ENCODE data around the gene RFESD. TPM values are rescaled to one million over a fixed set of nuclear protein-coding genes. Genes with fewer than 3 reads are reported as not detected.

RFESD gene
- total RNA-seq, 1 experiment from 2014 or later = 1.7 TPM

GRCh38 chr5:95662946-95663345 is 16.4 kb downstream of the RFESD start:
- Histone ChIP-seq H3K36me3 (no peaks in the 10 kb centered on the region), H3K27me3 (replicated peaks) (no peaks in the 10 kb centered on the region), H3K4me3 (no peak overlapping the region), H3K9me3 (replicated peaks) (no peaks in the 10 kb centered on the region), H3K27ac (no peak overlapping the region), H3K4me1 (replicated peaks) (peaks cover 6% of the 10 kb centered on the region)
- no peak for DNase-seq (ENCODE audit: low read depth in 1 of 2, low spot score in 2 of 2)

GRCh38 chr5:95664204-95664786 is 17.7 kb downstream of the RFESD start:
- no peak overlapping the region for H3K27ac ChIP-seq
- H3K36me3 ChIP-seq = no peaks in the 10 kb centered on the region
- H3K4me3 ChIP-seq = no peak overlapping the region
- H3K4me1 ChIP-seq (replicated peaks) = peaks cover 12% of the 10 kb centered on the region
- H3K27me3 ChIP-seq (replicated peaks) = no peaks in the 10 kb centered on the region
- H3K9me3 ChIP-seq (replicated peaks) = no peaks in the 10 kb centered on the region
- DNase-seq (ENCODE audit: low read depth in 1 of 2, low spot score in 2 of 2) = peak in 1 of 2 experiments; percentile 63

GRCh38 chr5:95667061-95667618 is 20.6 kb downstream of the RFESD start:
- Histone ChIP-seq H3K27me3 (replicated peaks) (no peaks in the 10 kb centered on the region), H3K4me3 (no peak overlapping the region), H3K4me1 (replicated peaks) (peaks cover 19% of the 10 kb centered on the region), H3K27ac (no peak overlapping the region), H3K36me3 (no peaks in the 10 kb centered on the region), H3K9me3 (replicated peaks) (no peaks in the 10 kb centered on the region)
- DNase-seq (ENCODE audit: low read depth in 1 of 2, low spot score in 2 of 2) = no peak

GRCh38 chr5:95667678-95668077 is 21.1 kb downstream of the RFESD start:
- no peak for DNase-seq (ENCODE audit: low read depth in 1 of 2, low spot score in 2 of 2)
- no peaks in the 10 kb centered on the region for H3K36me3 ChIP-seq
- no peak overlapping the region for H3K4me3 ChIP-seq
- H3K27me3 ChIP-seq (replicated peaks) = no peaks in the 10 kb centered on the region
- no peaks in the 10 kb centered on the region for H3K9me3 ChIP-seq (replicated peaks)
- H3K4me1 ChIP-seq (replicated peaks) = peaks cover 19% of the 10 kb centered on the region
- H3K27ac ChIP-seq = no peak overlapping the region

- Histone ChIP-seq H3K27me3 (replicated peaks) (no peaks in the 10 kb centered on the region), H3K27ac (no peak overlapping the region)
- DNase-seq (ENCODE audit: low read depth in 1 of 2, low spot score in 2 of 2) = no peak
Observed at GRCh38 chr5:95668216-95668615, 21.6 kb downstream of the RFESD start.

GRCh38 chr5:95668728-95669127 is 22.2 kb downstream of the RFESD start:
- peaks cover 19% of the 10 kb centered on the region for H3K4me1 ChIP-seq (replicated peaks)
- no peak overlapping the region for H3K4me3 ChIP-seq
- no peaks in the 10 kb centered on the region for H3K27me3 ChIP-seq (replicated peaks)
- no peaks in the 10 kb centered on the region for H3K9me3 ChIP-seq (replicated peaks)
- no peaks in the 10 kb centered on the region for H3K36me3 ChIP-seq
- DNase-seq (ENCODE audit: low read depth in 1 of 2, low spot score in 2 of 2) = no peak
- H3K27ac ChIP-seq = no peak overlapping the region

More at GRCh38 chr5:95668216-95668615, 21.6 kb downstream of the RFESD start:
- H3K4me3 ChIP-seq = no peak overlapping the region
- no peaks in the 10 kb centered on the region for H3K9me3 ChIP-seq (replicated peaks)
- peaks cover 19% of the 10 kb centered on the region for H3K4me1 ChIP-seq (replicated peaks)
- H3K36me3 ChIP-seq = no peaks in the 10 kb centered on the region

- Histone ChIP-seq H3K9me3 (replicated peaks) (no peaks in the 10 kb centered on the region), H3K36me3 (no peaks in the 10 kb centered on the region), H3K27ac (no peak overlapping the region), H3K4me3 (no peak overlapping the region), H3K4me1 (replicated peaks) (peaks cover 14% of the 10 kb centered on the region), H3K27me3 (replicated peaks) (no peaks in the 10 kb centered on the region)
- DNase-seq (ENCODE audit: low read depth in 1 of 2, low spot score in 2 of 2) = peak in 1 of 2 experiments; percentile 8
Observed at GRCh38 chr5:95669540-95669939, 23.0 kb downstream of the RFESD start.

GRCh38 chr5:95669985-95670384 is 23.4 kb downstream of the RFESD start:
- H3K36me3 ChIP-seq = no peaks in the 10 kb centered on the region
- peaks cover 13% of the 10 kb centered on the region for H3K4me1 ChIP-seq (replicated peaks)
- H3K27me3 ChIP-seq (replicated peaks) = no peaks in the 10 kb centered on the region
- DNase-seq (ENCODE audit: low read depth in 1 of 2, low spot score in 2 of 2) = no peak
- no peak overlapping the region for H3K27ac ChIP-seq
- H3K9me3 ChIP-seq (replicated peaks) = no peaks in the 10 kb centered on the region
- no peak overlapping the region for H3K4me3 ChIP-seq

- no peak overlapping the region for H3K27ac ChIP-seq
- H3K36me3 ChIP-seq = no peaks in the 10 kb centered on the region
- DNase-seq (ENCODE audit: low read depth in 1 of 2, low spot score in 2 of 2) = no peak
- no peaks in the 10 kb centered on the region for H3K27me3 ChIP-seq (replicated peaks)
- no peaks in the 10 kb centered on the region for H3K9me3 ChIP-seq (replicated peaks)
- no peak overlapping the region for H3K4me3 ChIP-seq
- peaks cover 13% of the 10 kb centered on the region for H3K4me1 ChIP-seq (replicated peaks)
Observed at GRCh38 chr5:95670568-95670967, 24.0 kb downstream of the RFESD start.

- H3K36me3 ChIP-seq = no peaks in the 10 kb centered on the region
- H3K4me3 ChIP-seq = no peak overlapping the region
- DNase-seq (ENCODE audit: low read depth in 1 of 2, low spot score in 2 of 2) = no peak
- no peaks in the 10 kb centered on the region for H3K9me3 ChIP-seq (replicated peaks)
- no peak overlapping the region for H3K27ac ChIP-seq
- peaks cover 13% of the 10 kb centered on the region for H3K4me1 ChIP-seq (replicated peaks)
- no peaks in the 10 kb centered on the region for H3K27me3 ChIP-seq (replicated peaks)
Observed at GRCh38 chr5:95671826-95672225, 25.2 kb downstream of the RFESD start.

- Histone ChIP-seq H3K9me3 (replicated peaks) (no peaks in the 10 kb centered on the region), H3K4me3 (no peak overlapping the region), H3K27ac (no peak overlapping the region), H3K36me3 (no peaks in the 10 kb centered on the region), H3K27me3 (replicated peaks) (no peaks in the 10 kb centered on the region), H3K4me1 (replicated peaks) (peaks cover 13% of the 10 kb centered on the region)
- no peak for DNase-seq (ENCODE audit: low read depth in 1 of 2, low spot score in 2 of 2)
Observed at GRCh38 chr5:95672641-95673040, 26.1 kb downstream of the RFESD start.

GRCh38 chr5:95673081-95673480 is 26.5 kb downstream of the RFESD start:
- Histone ChIP-seq H3K36me3 (no peaks in the 10 kb centered on the region), H3K4me1 (replicated peaks) (peaks cover 13% of the 10 kb centered on the region), H3K9me3 (replicated peaks) (no peaks in the 10 kb centered on the region), H3K27ac (no peak overlapping the region), H3K4me3 (no peak overlapping the region), H3K27me3 (replicated peaks) (no peaks in the 10 kb centered on the region)
- no peak for DNase-seq (ENCODE audit: low read depth in 1 of 2, low spot score in 2 of 2)

- H3K27me3 ChIP-seq (replicated peaks) = no peaks in the 10 kb centered on the region
- H3K36me3 ChIP-seq = no peaks in the 10 kb centered on the region
- H3K4me3 ChIP-seq = no peak within 1 kb of the TSS
- no peak for DNase-seq (ENCODE audit: low read depth in 1 of 2, low spot score in 2 of 2)
- no peaks in the 10 kb centered on the region for H3K9me3 ChIP-seq (replicated peaks)
- H3K27ac ChIP-seq = no peak within 1 kb of the TSS
- 0 out of 2 replicates have a peak, but pooled peaks cover 5% of the 10 kb centered on the region for H3K4me1 ChIP-seq (replicated peaks)
Observed at GRCh38 chr5:95682891-95683290, 36.3 kb downstream of the RFESD start, which contains the start of gene SPATA9. Gene SPATA9, minus strand, starts transcription at chr5:95682991. Its CDS starts 137 bp downstream, at chr5:95682854.

- Histone ChIP-seq H3K4me3 (no peak overlapping the region), H3K36me3 (no peaks in the 10 kb centered on the region), H3K4me1 (replicated peaks) (0 out of 2 replicates have a peak, but pooled peaks cover 5% of the 10 kb centered on the region), H3K27ac (no peak overlapping the region), H3K27me3 (replicated peaks) (no peaks in the 10 kb centered on the region), H3K9me3 (replicated peaks) (no peaks in the 10 kb centered on the region)
- DNase-seq (ENCODE audit: low read depth in 1 of 2, low spot score in 2 of 2) = no peak
Observed at GRCh38 chr5:95684361-95684760, 37.8 kb downstream of the RFESD start.

Data from SJSA1 (cell line).